Heart right ventricle (tissue), 16 donors: Measurements from ENCODE around the gene DGKZ. TPM values are rescaled to one million over a fixed set of nuclear protein-coding genes. Genes with fewer than 3 reads are reported as not detected.

ENCODE experiments used
- ATAC-seq, 8 donors: fragments of 200-7000 bp; cut with Tn5 transposase; one replicate each; pipeline ENCODE4 v1.9.1; 2020; ENCODE audit warnings: mild to moderate bottlenecking in 8 of 8, moderate library complexity in 8 of 8, moderate number of reproducible peaks in 1 of 8
- DNase-seq, 2 donors: peaks; one replicate each; pipeline ENCODE4 v3.0.0-alpha.2; 2020
- H3K27ac ChIP-seq, 10 donors: fragments of 200-600 bp; sonication (generic) in 2 of 10; one replicate each; pipeline versions ENCODE4 v1.5.0 to v1.8.0; 2020 to 2022; ENCODE audit warnings: mild to moderate bottlenecking in 3 of 10
- H3K27me3 ChIP-seq, 7 donors: fragments of 200-600 bp; one replicate each; pipeline ENCODE4 v1.8.0; 2021 to 2022; ENCODE audit warnings: mild to moderate bottlenecking in 2 of 7
- H3K36me3 ChIP-seq, 9 donors: fragments of 200-600 bp; sonication (generic) in 1 of 9; one replicate each; pipeline versions ENCODE4 v1.5.0 to v1.8.0; 2020 to 2022; ENCODE audit warnings: mild to moderate bottlenecking in 2 of 9
- H3K4me1 ChIP-seq, 9 donors: fragments of 200-600 bp; sonication (generic) in 1 of 9; one replicate each; pipeline versions ENCODE4 v1.5.0 to v1.8.0; 2020 to 2022; ENCODE audit warnings: mild to moderate bottlenecking in 4 of 9
- H3K4me3 ChIP-seq, 10 donors: fragments of 200-600 bp; sonication (generic) in 2 of 10; one replicate each; pipeline versions ENCODE4 v1.5.0 to v1.8.0; 2020 to 2022; ENCODE audit warnings: mild to moderate bottlenecking in 7 of 10, moderate library complexity in 2 of 10
- H3K9me3 ChIP-seq, 11 donors: fragments of 200-600 bp in 10 of 11; sonication (generic) in 2 of 11; one replicate each; pipeline versions ENCODE4 v1.5.0 to v1.8.0; 2013 to 2022; ENCODE audit warnings: mild to moderate bottlenecking in 2 of 11, control low read depth in 1 of 11, moderate library complexity in 1 of 11
- CTCF ChIP-seq, 9 donors: fragments of 200-600 bp; sonication (generic) in 2 of 9; IDR thresholded peaks; one replicate each; pipeline versions ENCODE4 v1.5.0 to v1.8.0; 2021 to 2022; ENCODE audit warnings: antibody characterized with exemption in 9 of 9, mild to moderate bottlenecking in 5 of 9, moderate library complexity in 1 of 9
- WGBS, 2 donors: extraction: QIAGEN DNeasy Blood & Tissue Kit; methylation state at CpG; one replicate each; pipeline ENCODE4 v1.1.7; 2013; ENCODE audit warnings: inconsistent platforms in 1 of 2; 5-methylcytosine and 5-hydroxymethylcytosine counted together
- intact Hi-C, 10 donors: fragments of 100-400 bp; cut with DNase I; formaldehyde crosslinking; loops; one replicate each; pipeline versions ENCODE4 v1.11.1 to v1.14.2; 2022
- polyA plus RNA-seq, 2 donors: library from polyadenylated mRNA; stranded (reverse); fragments of 200-250 nt; gene quantifications; one replicate each; pipeline ENCODE4 v1.2.3, GENCODE V29; 2013
- total RNA-seq, 10 donors: library from RNA; stranded (reverse); fragmentation: NEBNext Ultra II Directional in 3 of 10; extraction: Animal tissue kit (Norgen Biotek cat#: 25700) in 3 of 10; gene quantifications; one replicate each; pipeline versions ENCODE4 v1.2.1 to v1.2.4, GENCODE V29; 2021 to 2023
- donor health status: Arrhythmogenic right ventricular cardiomyopathy.
- donor health status: ischemic (EF 13 %, LVEDD 7.1; RV severe dilation, severe dysfunction).
- donor health status: healthy with polysubstance abuse.
- donor health status: DM: no; HTN: yes; CAD: no.
- donor health status: DM: no; HTN: no; CAD: no.
- donor health status: ischemic (EF 25% LVEDD 6.9; RV normal size, moderate dysfunction).
- donor health status: ischemic (EF 25% LVEDD 5.7; RV mildly dilated, moderate dysfunction).
- donor health status: healthy.
- donor health status: DM: yes; HTN: yes; CAD: no.
- donor health status: Ischemic cardiomyopathy.
- donor health status: ischemic (EF 35%, LVEDD 5.7; RV mildly dilated, moderate dysfunction).
- donor health status: nonischemic (EF 11% LVEDD 7.7; RV severe dilation, severe dysfunction).
- donor health status: DM: yes; HTN: yes; CAD: no.
- donor health status: PGD.
- donor health status: ischemic (EF 29% LVEDD 5.4; RV normal size, mild dysfunction).
- donor health status: nonischemic (EF 23%, LVEDD 6.1; RV moderate dilation, normal function).

Gene DGKZ
- total and polyA plus RNA-seq, 12 donors: 31.9 to 107 (median 60.1) TPM

GRCh38 chr11:46364791-46365190 is 17.5 kb downstream of the DGKZ start:
- Histone ChIP-seq H3K27me3 (no peaks in the 10 kb centered on the region), H3K36me3 (peaks cover 0 to 54% (median 14%) of the 10 kb centered on the region in 9 donors), H3K9me3 (no peaks in the 10 kb centered on the region), H3K4me3 (no peak overlapping the region), H3K27ac (peak overlapping the region in 7 of 10 donors; percentile 3 to 97 (median 93)), H3K4me1 (peaks cover 25 to 78% (median 67%) of the 10 kb centered on the region in 9 donors)
- peak in 1 of 2 donors; percentile 9 for DNase-seq
- 78 to 84% methylated on average over 3 of the region's 3 CpGs for WGBS, 2 donors
- ATAC-seq: no peak
- intact Hi-C loops: loop anchor here in 1 of 10 donors (5.0 kb wide), 1 partner anchor 127 kb away; no protein-coding TSS in a partner anchor
- TF ChIP-seq CTCF (IDR thresholded peaks at IDR 0.05): no peak

GRCh38 chr11:46366260-46366659 is 19.0 kb downstream of the DGKZ start:
- 93 to 95% methylated on average over 22 of the region's 22 CpGs for WGBS, 2 donors
- Histone ChIP-seq H3K36me3 (peaks cover 0 to 69% (median 27%) of the 10 kb centered on the region in 9 donors), H3K4me3 (no peak overlapping the region), H3K27me3 (no peaks in the 10 kb centered on the region), H3K27ac (peak overlapping the region in 3 of 10 donors; percentile 5 to 93 (median 21)), H3K4me1 (peaks cover 18 to 68% (median 54%) of the 10 kb centered on the region in 9 donors), H3K9me3 (no peaks in the 10 kb centered on the region)
- DNase-seq: peak in 1 of 2 donors; percentile 15
- TF ChIP-seq CTCF (IDR thresholded peaks at IDR 0.05): no peak
- ATAC-seq: no peak
- intact Hi-C loops: loop anchor here in 1 of 10 donors (2.0 kb wide), 1 partner anchor 13 kb away; no protein-coding TSS in a partner anchor

GRCh38 chr11:46366661-46367161 is 19.4 kb downstream of the DGKZ start:
- 93% methylated on average over 31 of the region's 31 CpGs for WGBS, 2 donors
- Histone ChIP-seq H3K27ac (peak overlapping the region in 5 of 10 donors; percentile 17 to 56 (median 40)), H3K4me3 (no peak overlapping the region), H3K36me3 (peaks cover 0 to 74% (median 32%) of the 10 kb centered on the region in 9 donors), H3K9me3 (no peaks in the 10 kb centered on the region), H3K27me3 (no peaks in the 10 kb centered on the region), H3K4me1 (peaks cover 18 to 64% (median 51%) of the 10 kb centered on the region in 9 donors)
- DNase-seq (peak in 1 of 2 donors; percentile 17), ATAC-seq (no peak)
- no peak for TF ChIP-seq CTCF (IDR thresholded peaks at IDR 0.05)
- intact Hi-C loops: loop anchor here in 1 of 10 donors (2.0 kb wide), 1 partner anchor 14 kb away; no protein-coding TSS in a partner anchor

- Histone ChIP-seq H3K4me3 (no peak overlapping the region), H3K9me3 (no peaks in the 10 kb centered on the region), H3K36me3 (peaks cover 0 to 80% (median 38%) of the 10 kb centered on the region in 9 donors), H3K27ac (peak overlapping the region in 7 of 10 donors; percentile 17 to 56 (median 38)), H3K4me1 (peaks cover 14 to 57% (median 44%) of the 10 kb centered on the region in 9 donors), H3K27me3 (no peaks in the 10 kb centered on the region)
- ATAC-seq (peak; percentile 34 to 67 (median 56)), DNase-seq (peak; percentile 71 to 81)
- WGBS, 2 donors: 17 to 19% methylated on average over 32 of the region's 32 CpGs
- TF ChIP-seq CTCF (IDR thresholded peaks at IDR 0.05): peak; percentile 84 to 95 (median 92)
- intact Hi-C loops: loop anchor here in 1 of 10 donors (2.0 kb wide), 1 partner anchor 15 kb away; no protein-coding TSS in a partner anchor
Observed at GRCh38 chr11:46367244-46367915, 20.1 kb downstream of the DGKZ start.
